Measurements from ENCODE around the gene RPL28. TPM values are rescaled to one million over a fixed set of nuclear protein-coding genes. Genes with fewer than 3 reads are reported as not detected.

Gene RPL28
- total and polyA plus RNA-seq, 2 donors (not counting 3 experiments of a cell fraction or from before 2014, with no cell fraction given), result 1,872 to 3,435 TPM

DNA sequence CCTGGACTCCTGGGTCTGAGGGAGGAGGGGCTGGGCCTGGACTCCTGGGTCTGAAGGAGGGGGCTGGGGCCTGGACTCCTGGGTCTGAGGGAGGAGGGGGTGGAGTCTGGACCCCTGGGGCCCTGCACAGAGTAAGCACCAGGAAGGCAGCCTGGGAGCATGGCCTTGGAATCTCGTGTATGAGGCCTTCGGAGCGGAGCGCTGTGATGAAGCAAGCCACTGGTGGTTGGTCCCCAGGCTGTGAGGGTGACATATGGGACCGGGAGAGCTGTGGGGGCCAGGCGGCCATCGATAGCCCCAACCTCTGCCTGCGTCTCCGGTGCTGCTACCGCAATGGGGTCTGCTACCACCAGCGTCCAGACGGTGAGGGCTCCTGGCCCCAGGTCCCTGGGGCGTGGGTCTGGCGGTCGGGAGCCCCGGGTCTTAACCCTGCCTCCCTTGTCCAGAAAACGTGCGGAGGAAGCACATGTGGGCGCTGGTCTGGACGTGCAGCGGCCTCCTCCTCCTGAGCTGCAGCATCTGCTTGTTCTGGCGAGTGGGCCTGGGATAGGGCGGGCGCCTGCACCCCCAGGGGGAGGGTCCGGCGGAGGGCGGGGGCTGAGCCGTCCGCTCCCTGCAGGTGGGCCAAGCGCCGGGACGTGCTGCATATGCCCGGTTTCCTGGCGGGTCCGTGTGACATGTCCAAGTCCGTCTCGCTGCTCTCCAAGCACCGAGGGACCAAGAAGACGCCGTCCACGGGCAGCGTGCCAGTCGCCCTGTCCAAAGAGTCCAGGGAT is 8.2 kb upstream of the RPL28 start:
- no TSS peak for BruUV-seq (replicated peaks)

DNA sequence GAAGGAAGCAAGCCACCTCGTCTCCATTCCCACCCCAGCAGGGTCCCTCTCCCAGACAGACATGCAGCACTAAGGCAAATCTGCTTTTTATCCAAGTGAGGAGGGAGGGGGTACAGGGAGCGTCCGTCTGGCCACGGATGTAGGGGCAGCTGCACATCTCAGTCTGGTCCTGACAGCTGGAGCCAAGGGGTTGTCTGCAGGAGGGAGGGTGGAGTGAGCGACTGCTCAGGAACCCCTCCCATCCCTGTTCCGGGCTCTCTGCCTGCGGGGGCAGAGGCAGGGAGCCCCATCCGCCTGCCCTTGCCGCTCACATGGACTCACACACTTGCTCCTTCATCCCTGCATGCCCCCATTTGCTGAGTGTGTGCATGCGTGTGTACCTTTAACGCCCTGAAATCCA is 6.6 kb upstream of the RPL28 start:
- Histone ChIP-seq H3K27me3 (ENCODE audit: control insufficient read depth in 2 of 2, insufficient read depth in 2 of 2, low read length in 2 of 2) (peaks cover 12 to 17% of the 10 kb centered on the region in 2 experiments), H3K27ac (ENCODE audit: insufficient read depth, low read depth, low read length) (no peak overlapping the region), H3K4me2 (ENCODE audit: insufficient read depth, low read length) (no peak overlapping the region), H4K20me1 (replicated peaks; ENCODE audit: control insufficient read depth, extremely low read depth, insufficient read depth, low read length) (no peaks in the 10 kb centered on the region), H3K9me1 (replicated peaks; ENCODE audit: control insufficient read depth, extremely low read depth, insufficient read depth, low read length) (no peaks in the 10 kb centered on the region), H3K4me1 (ENCODE audit: control insufficient read depth, extremely low read depth, insufficient read depth, low read length) (peaks cover 1% of the 10 kb centered on the region), H3K4me3 (replicated peaks in 1 of 3; ENCODE audit: insufficient read depth in 1 of 3, low read depth in 1 of 3, low read length in 3 of 3) (no peak overlapping the region), H2AFZ (ENCODE audit: low read depth, low read length) (no peak overlapping the region), H3K9me3 (replicated peaks; ENCODE audit: control insufficient read depth, insufficient read depth, low read length) (no peaks in the 10 kb centered on the region), H3K36me3 (ENCODE audit: control insufficient read depth in 2 of 2, extremely low read depth in 1 of 2, insufficient read depth in 2 of 2, low read length in 2 of 2) (no peaks in the 10 kb centered on the region), H3K79me2 (ENCODE audit: control insufficient read depth, insufficient read depth, low read length) (no peaks in the 10 kb centered on the region), H3K9ac (replicated peaks; ENCODE audit: extremely low read depth, insufficient read depth, low read length) (no peak overlapping the region)
- DNase-seq (ENCODE audit: low read depth, low spot score) (no peak), FAIRE-seq (no peak)
- TF ChIP-seq JUN (IDR thresholded peaks at IDR 0.05; ENCODE audit: borderline replicate concordance, insufficient read depth, insufficient read length, low read depth) (no peak), FOS (IDR thresholded peaks at IDR 0.05; ENCODE audit: borderline replicate concordance, insufficient read depth, low read length) (no peak), MYC (IDR thresholded peaks at IDR 0.05; ENCODE audit: low read depth, low read length) (no peak), EZH2 (IDR thresholded peaks at IDR 0.05; ENCODE audit: borderline replicate concordance, low read depth, low read length, severe bottlenecking) (no peak)
- TF ChIP-seq, protein P1, sequence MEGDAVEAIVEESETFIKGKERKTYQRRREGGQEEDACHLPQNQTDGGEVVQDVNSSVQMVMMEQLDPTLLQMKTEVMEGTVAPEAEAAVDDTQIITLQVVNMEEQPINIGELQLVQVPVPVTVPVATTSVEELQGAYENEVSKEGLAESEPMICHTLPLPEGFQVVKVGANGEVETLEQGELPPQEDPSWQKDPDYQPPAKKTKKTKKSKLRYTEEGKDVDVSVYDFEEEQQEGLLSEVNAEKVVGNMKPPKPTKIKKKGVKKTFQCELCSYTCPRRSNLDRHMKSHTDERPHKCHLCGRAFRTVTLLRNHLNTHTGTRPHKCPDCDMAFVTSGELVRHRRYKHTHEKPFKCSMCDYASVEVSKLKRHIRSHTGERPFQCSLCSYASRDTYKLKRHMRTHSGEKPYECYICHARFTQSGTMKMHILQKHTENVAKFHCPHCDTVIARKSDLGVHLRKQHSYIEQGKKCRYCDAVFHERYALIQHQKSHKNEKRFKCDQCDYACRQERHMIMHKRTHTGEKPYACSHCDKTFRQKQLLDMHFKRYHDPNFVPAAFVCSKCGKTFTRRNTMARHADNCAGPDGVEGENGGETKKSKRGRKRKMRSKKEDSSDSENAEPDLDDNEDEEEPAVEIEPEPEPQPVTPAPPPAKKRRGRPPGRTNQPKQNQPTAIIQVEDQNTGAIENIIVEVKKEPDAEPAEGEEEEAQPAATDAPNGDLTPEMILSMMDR (IDR thresholded peaks at IDR 0.05; ENCODE audit: extremely low read depth in 1 of 2, insufficient read depth in 1 of 2, low read depth in 1 of 2, low read length in 2 of 2), result no peak
- ChIA-PET POLR2A (no interaction called here), CTCF (no interaction called here)
- no TSS peak for BruUV-seq (replicated peaks)
- dilution Hi-C loops (cut with MboI; ENCODE audit: extremely low pct_ligation_motif_present, low sequenced_read_pairs) (no loop called here), intact Hi-C loops (cut with micrococcal nuclease) (no loop called here)

More for the DNA sequence above, 8.2 kb upstream of the RPL28 start:
- Histone ChIP-seq H3K27ac (ENCODE audit: insufficient read depth, low read depth, low read length) (no peak overlapping the region), H3K9ac (replicated peaks; ENCODE audit: extremely low read depth, insufficient read depth, low read length) (no peak overlapping the region), H4K20me1 (replicated peaks; ENCODE audit: control insufficient read depth, extremely low read depth, insufficient read depth, low read length) (no peaks in the 10 kb centered on the region), H3K36me3 (ENCODE audit: control insufficient read depth in 2 of 2, extremely low read depth in 1 of 2, insufficient read depth in 2 of 2, low read length in 2 of 2) (no peaks in the 10 kb centered on the region), H3K79me2 (ENCODE audit: control insufficient read depth, insufficient read depth, low read length) (no peaks in the 10 kb centered on the region), H3K4me1 (ENCODE audit: control insufficient read depth, extremely low read depth, insufficient read depth, low read length) (no peaks in the 10 kb centered on the region), H2AFZ (ENCODE audit: low read depth, low read length) (no peak overlapping the region), H3K9me3 (replicated peaks; ENCODE audit: control insufficient read depth, insufficient read depth, low read length) (no peaks in the 10 kb centered on the region), H3K4me2 (ENCODE audit: insufficient read depth, low read length) (no peak overlapping the region), H3K4me3 (replicated peaks in 1 of 3; ENCODE audit: insufficient read depth in 1 of 3, low read depth in 1 of 3, low read length in 3 of 3) (no peak overlapping the region), H3K9me1 (replicated peaks; ENCODE audit: control insufficient read depth, extremely low read depth, insufficient read depth, low read length) (no peaks in the 10 kb centered on the region), H3K27me3 (ENCODE audit: control insufficient read depth in 2 of 2, insufficient read depth in 2 of 2, low read length in 2 of 2) (peaks cover 12 to 17% of the 10 kb centered on the region in 2 experiments)
- no peak for FAIRE-seq
- no peak for DNase-seq (ENCODE audit: low read depth, low spot score)
- ChIA-PET POLR2A (no interaction called here), CTCF (interaction anchor here (1.0 kb wide), 1 partner anchor 38 kb away, joined by 3 read pairs; the partner anchor contains the start of gene KMT5C)
- dilution Hi-C loops (cut with MboI; ENCODE audit: extremely low pct_ligation_motif_present, low sequenced_read_pairs) (no loop called here), intact Hi-C loops (cut with micrococcal nuclease) (no loop called here)
- TF ChIP-seq EZH2 (IDR thresholded peaks at IDR 0.05; ENCODE audit: borderline replicate concordance, low read depth, low read length, severe bottlenecking), result peak; percentile 70
- TF ChIP-seq JUN (IDR thresholded peaks at IDR 0.05; ENCODE audit: borderline replicate concordance, insufficient read depth, insufficient read length, low read depth), result no peak
